HCT116 (cell line): ENCODE data around the gene RXFP3. TPM values are rescaled to one million over a fixed set of nuclear protein-coding genes. Genes with fewer than 3 reads are reported as not detected.

Source experiments
- ATAC-seq: fragments of 200-7000 bp; cut with Tn5 transposase; 2 replicates; pipeline ENCODE4 v1.9.1; 2020; ENCODE audit warnings: mild to moderate bottlenecking, moderate library complexity
- BruUV-seq: library from RNA; stranded (reverse); fragments of 400-500 nt; replicated peaks from 2 replicates; lab custom pipeline; 2021; lab: Mats Ljungman, UMichigan
- CTCF ChIA-PET: fragments of 300-600 bp; sonication (Branson Sonifier 250); formaldehyde crosslinking; loops from one replicate; lab custom pipeline; 2021; ENCODE audit warnings: antibody characterized with exemption; lab: Charles Lee
- POLR2A ChIA-PET: fragments of 300-600, 350-600 bp; sonication (Branson Sonifier 250); formaldehyde crosslinking; loops from one replicate; lab custom pipeline; 2021; ENCODE audit warnings: antibody characterized with exemption; lab: Charles Lee
- RAD21 ChIA-PET, 2 experiments: fragments of 300-600 bp; sonication (Branson Sonifier 250); formaldehyde crosslinking; loops; one replicate each; lab custom pipeline; 2023; ENCODE audit warnings: low total read pairs in 2 of 2; ENCODE audit not compliant: uncharacterized antibody in 2 of 2, unreplicated experiment in 2 of 2, low non-redundant PET in 1 of 2; lab: Charles Lee
- DNase-seq: peaks from one replicate; pipeline ENCODE4 v3.0.0-alpha.2; 2010; ENCODE audit warnings: low read depth, low spot score
- H2AFZ ChIP-seq: fragments of 200-600 bp; shearing (Covaris generic), sonication (generic); 2 replicates; pipeline ENCODE4 v1.6.1; 2017; ENCODE audit warnings: low read depth, mixed run types, mixed read lengths, antibody characterized with exemption, low read length; ENCODE audit not compliant: poor library complexity, severe bottlenecking
- H3K27ac ChIP-seq: 2 replicates; pipeline ENCODE4 v1.5.1; 2012; ENCODE audit warnings: low read depth, low read length
- H3K27me3 ChIP-seq: fragments of 200-600 bp; sonication (generic); 2 replicates; pipeline ENCODE4 v1.6.1; 2016; ENCODE audit warnings: mixed run types, low read length, mixed read lengths; ENCODE audit not compliant: insufficient read depth
- H3K36me3 ChIP-seq, 2 experiments: fragments of 200-500 bp in 1 of 2; fragments of 200-600 bp in 1 of 2; sonication (Bioruptor generic) in 1 of 2; sonication (generic) in 1 of 2; 2 replicates each; pipeline versions ENCODE4 v1.5.1 to v1.6.1; 2014 to 2016; ENCODE audit warnings: low read length in 2 of 2, inconsistent platforms in 1 of 2, mixed read lengths in 1 of 2, mixed run types in 1 of 2; ENCODE audit not compliant: insufficient read depth in 2 of 2, control insufficient read depth in 1 of 2
- H3K4me1 ChIP-seq, 2 experiments: fragments of 200-600 bp in 1 of 2; sonication (generic) in 1 of 2; 2 replicates each; pipeline versions ENCODE4 v1.5.1 to v1.6.1; 2012 to 2017; ENCODE audit warnings: low read length in 2 of 2, inconsistent platforms in 1 of 2, mild to moderate bottlenecking in 1 of 2, mixed read lengths in 1 of 2, mixed run types in 1 of 2, moderate library complexity in 1 of 2; ENCODE audit not compliant: insufficient read depth in 2 of 2, control insufficient read depth in 1 of 2
- H3K4me2 ChIP-seq: fragments of 200-600 bp; sonication (generic); 2 replicates; pipeline ENCODE4 v1.6.1; 2017; ENCODE audit warnings: mixed run types, low read length, mixed read lengths
- H3K4me3 ChIP-seq, 2 experiments: fragments of 200-600 bp in 1 of 2; sonication (generic) in 1 of 2; replicated peaks in 1 of 2; 2 replicates each; pipeline ENCODE4 v1.5.1; 2011 to 2016; ENCODE audit warnings: low read length in 2 of 2, control low read depth in 1 of 2, low read depth in 1 of 2, mild to moderate bottlenecking in 1 of 2, mixed read lengths in 1 of 2, mixed run types in 1 of 2
- H3K79me2 ChIP-seq: fragments of 200-600 bp; sonication (generic); 2 replicates; pipeline ENCODE4 v1.6.1; 2017; ENCODE audit warnings: mild to moderate bottlenecking, mixed run types, low read length, moderate library complexity, mixed read lengths; ENCODE audit not compliant: insufficient read depth
- H3K9ac ChIP-seq: fragments of 200-600 bp; sonication (generic); 2 replicates; pipeline ENCODE4 v1.6.1; 2016; ENCODE audit warnings: low read length, mixed read lengths
- H3K9me2 ChIP-seq: fragments of 200-600 bp; sonication (generic), shearing (Covaris generic); 2 replicates; pipeline ENCODE4 v1.6.1; 2017; ENCODE audit warnings: mixed run types, mild to moderate bottlenecking, moderate library complexity; ENCODE audit not compliant: insufficient read depth
- H3K9me3 ChIP-seq, 2 experiments: fragments of 200-500 bp in 1 of 2; fragments of 200-600 bp in 1 of 2; sonication (Bioruptor generic) in 1 of 2; sonication (generic) in 1 of 2; 2 replicates each; pipeline ENCODE4 v1.6.1; 2014 to 2017; ENCODE audit warnings: low read length in 2 of 2, mixed read lengths in 2 of 2, inconsistent platforms in 1 of 2, low read depth in 1 of 2, mild to moderate bottlenecking in 1 of 2, mixed run types in 1 of 2, moderate library complexity in 1 of 2; ENCODE audit not compliant: control insufficient read depth in 1 of 2, insufficient read depth in 1 of 2
- H4K20me1 ChIP-seq: fragments of 200-600 bp; sonication (generic), shearing (Covaris generic); 2 replicates; pipeline ENCODE4 v1.6.1; 2017; ENCODE audit warnings: mixed run types, mild to moderate bottlenecking, moderate library complexity; ENCODE audit not compliant: insufficient read depth
- EZH2 ChIP-seq: fragments of 200-600 bp; sonication (generic); IDR thresholded peaks from 2 replicates; pipeline ENCODE4 v1.6.1; 2017; ENCODE audit warnings: antibody characterized with exemption, mixed run types
- EZH2phosphoT487 ChIP-seq: fragments of 200-600 bp; IDR thresholded peaks from 2 replicates; pipeline ENCODE4 v1.6.1; 2018; ENCODE audit warnings: antibody characterized with exemption, borderline replicate concordance
- FOSL1 ChIP-seq: IDR thresholded peaks from 2 replicates; pipeline ENCODE4 v1.6.1; 2012; ENCODE audit warnings: low read depth
- POLR2A ChIP-seq: IDR thresholded peaks from 2 replicates; pipeline ENCODE4 v1.7.0; 2011; ENCODE audit warnings: borderline replicate concordance; ENCODE audit not compliant: insufficient read depth, insufficient read length; ENCODE audit errors: extremely low read depth
- POLR2AphosphoS5 ChIP-seq: IDR thresholded peaks from 2 replicates; pipeline ENCODE4 v1.6.1; 2011; ENCODE audit warnings: mild to moderate bottlenecking, low read depth, low read length, moderate library complexity
- SP1 ChIP-seq: IDR thresholded peaks from 2 replicates; pipeline ENCODE4 v1.6.1; 2012; ENCODE audit warnings: low read depth
- SRF ChIP-seq: IDR thresholded peaks from 2 replicates; pipeline ENCODE4 v1.6.1; 2012; ENCODE audit warnings: low read depth
- ZNF274 ChIP-seq: fragments of 200-500 bp; sonication (Bioruptor generic); IDR thresholded peaks from 2 replicates; pipeline ENCODE4 v1.6.1; 2014; ENCODE audit warnings: mild to moderate bottlenecking, low read depth, low read length, inconsistent platforms
- intact Hi-C: fragments of 100-400 bp; cut with micrococcal nuclease; formaldehyde crosslinking; loops from 2 replicates; pipeline ENCODE4 v1.10.0; 2022
- total RNA-seq: library from RNA; stranded (reverse); gene quantifications from one replicate; pipeline ENCODE4 v1.2.1, GENCODE V29; 2021; ENCODE audit not compliant: unreplicated experiment
- TF ChIP-seq, protein P1 (sequence below): IDR thresholded peaks from 2 replicates; pipeline ENCODE4 v1.6.1; 2012
- TF ChIP-seq, protein P2 (sequence below): IDR thresholded peaks from 2 replicates; pipeline ENCODE4 v1.6.1; 2012
- TF ChIP-seq, protein P3 (sequence below): IDR thresholded peaks from 2 replicates; pipeline ENCODE4 v1.6.1; 2012; ENCODE audit warnings: low read depth
- TF ChIP-seq, protein P4 (sequence below): IDR thresholded peaks from 2 replicates; pipeline ENCODE4 v1.6.1; 2011; ENCODE audit warnings: mild to moderate bottlenecking, low read length, moderate library complexity; ENCODE audit not compliant: insufficient replicate concordance; ENCODE audit errors: extremely low read depth

Gene RXFP3
- total RNA-seq, 1 experiment from 2014 or later = not detected

DNA sequence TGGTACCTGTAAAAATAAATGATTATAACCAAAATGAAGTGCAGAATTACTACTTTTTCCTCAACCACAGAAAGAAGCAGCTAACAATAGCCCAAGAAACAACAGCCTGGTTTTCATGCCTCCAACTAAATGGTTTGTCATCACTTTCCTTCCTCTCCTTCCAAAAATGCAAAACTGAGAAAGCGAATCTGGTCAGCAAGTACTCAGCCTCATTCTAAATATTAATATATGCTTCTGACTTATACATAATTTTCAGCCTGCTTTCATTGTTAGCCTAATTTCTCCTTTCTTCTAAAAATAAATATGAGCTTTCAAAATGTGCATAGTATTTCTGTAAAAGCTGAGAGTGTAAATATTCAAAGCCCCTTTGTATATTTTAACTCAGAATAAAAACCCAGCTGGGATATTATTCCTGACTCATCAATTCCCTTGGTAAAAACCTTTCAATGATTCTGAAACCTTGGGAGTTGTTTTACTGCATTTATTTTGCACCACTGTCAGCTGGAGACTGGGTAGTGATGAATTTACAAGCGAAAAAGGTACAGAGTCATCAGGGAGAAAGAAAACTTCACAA, 21.5 kb downstream of the RXFP3 start:
- intact Hi-C loops = no loop called here
- CTCF ChIA-PET = no interaction called here
- H3K9me2 ChIP-seq = no peaks in the 10 kb centered on the region

DNA sequence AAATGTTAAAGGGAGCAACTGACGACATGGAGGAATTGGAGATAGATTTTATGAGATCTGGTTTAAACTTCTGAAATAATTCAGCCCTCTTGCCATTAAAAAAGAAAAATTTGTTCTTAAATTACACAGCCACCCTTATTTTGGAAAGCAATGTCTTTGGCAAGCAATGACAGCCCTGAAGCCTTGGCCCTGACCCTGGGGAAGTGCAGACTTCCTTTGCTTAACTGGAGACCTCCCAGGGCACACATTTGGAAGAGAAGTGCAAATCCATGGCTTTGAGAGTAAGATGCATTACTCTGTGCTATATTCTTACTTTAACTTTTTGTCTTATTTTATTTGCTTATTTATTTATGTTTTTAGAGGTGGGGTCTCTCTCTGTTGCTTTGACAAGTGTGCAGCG, 22.0 kb downstream of the RXFP3 start:
- Histone ChIP-seq H2AFZ (no peak overlapping the region), H3K9ac (no peak overlapping the region), H3K79me2 (no peaks in the 10 kb centered on the region), H4K20me1 (no peaks in the 10 kb centered on the region), H3K27me3 (peaks cover 20% of the 10 kb centered on the region), H3K9me3 (no peaks in the 10 kb centered on the region), H3K4me1 (no peaks in the 10 kb centered on the region), H3K9me2 (no peaks in the 10 kb centered on the region), H3K36me3 (no peaks in the 10 kb centered on the region), H3K27ac (no peak overlapping the region), H3K4me2 (no peak overlapping the region), H3K4me3 (no peak overlapping the region)
- ATAC-seq (no peak), DNase-seq (no peak)
- CTCF ChIA-PET = no interaction called here
- POLR2A ChIA-PET = no interaction called here
- intact Hi-C loops = no loop called here
- RAD21 ChIA-PET = no interaction called here
- BruUV-seq = no TSS peak
- TF ChIP-seq, protein P1, sequence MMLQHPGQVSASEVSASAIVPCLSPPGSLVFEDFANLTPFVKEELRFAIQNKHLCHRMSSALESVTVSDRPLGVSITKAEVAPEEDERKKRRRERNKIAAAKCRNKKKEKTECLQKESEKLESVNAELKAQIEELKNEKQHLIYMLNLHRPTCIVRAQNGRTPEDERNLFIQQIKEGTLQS = no peak
- no peak for TF ChIP-seq FOSL1
- TF ChIP-seq POLR2A = no peak
- TF ChIP-seq, protein P2, sequence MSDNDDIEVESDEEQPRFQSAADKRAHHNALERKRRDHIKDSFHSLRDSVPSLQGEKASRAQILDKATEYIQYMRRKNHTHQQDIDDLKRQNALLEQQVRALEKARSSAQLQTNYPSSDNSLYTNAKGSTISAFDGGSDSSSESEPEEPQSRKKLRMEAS = no peak
- no peak for TF ChIP-seq ZNF274
- TF ChIP-seq, protein P3, sequence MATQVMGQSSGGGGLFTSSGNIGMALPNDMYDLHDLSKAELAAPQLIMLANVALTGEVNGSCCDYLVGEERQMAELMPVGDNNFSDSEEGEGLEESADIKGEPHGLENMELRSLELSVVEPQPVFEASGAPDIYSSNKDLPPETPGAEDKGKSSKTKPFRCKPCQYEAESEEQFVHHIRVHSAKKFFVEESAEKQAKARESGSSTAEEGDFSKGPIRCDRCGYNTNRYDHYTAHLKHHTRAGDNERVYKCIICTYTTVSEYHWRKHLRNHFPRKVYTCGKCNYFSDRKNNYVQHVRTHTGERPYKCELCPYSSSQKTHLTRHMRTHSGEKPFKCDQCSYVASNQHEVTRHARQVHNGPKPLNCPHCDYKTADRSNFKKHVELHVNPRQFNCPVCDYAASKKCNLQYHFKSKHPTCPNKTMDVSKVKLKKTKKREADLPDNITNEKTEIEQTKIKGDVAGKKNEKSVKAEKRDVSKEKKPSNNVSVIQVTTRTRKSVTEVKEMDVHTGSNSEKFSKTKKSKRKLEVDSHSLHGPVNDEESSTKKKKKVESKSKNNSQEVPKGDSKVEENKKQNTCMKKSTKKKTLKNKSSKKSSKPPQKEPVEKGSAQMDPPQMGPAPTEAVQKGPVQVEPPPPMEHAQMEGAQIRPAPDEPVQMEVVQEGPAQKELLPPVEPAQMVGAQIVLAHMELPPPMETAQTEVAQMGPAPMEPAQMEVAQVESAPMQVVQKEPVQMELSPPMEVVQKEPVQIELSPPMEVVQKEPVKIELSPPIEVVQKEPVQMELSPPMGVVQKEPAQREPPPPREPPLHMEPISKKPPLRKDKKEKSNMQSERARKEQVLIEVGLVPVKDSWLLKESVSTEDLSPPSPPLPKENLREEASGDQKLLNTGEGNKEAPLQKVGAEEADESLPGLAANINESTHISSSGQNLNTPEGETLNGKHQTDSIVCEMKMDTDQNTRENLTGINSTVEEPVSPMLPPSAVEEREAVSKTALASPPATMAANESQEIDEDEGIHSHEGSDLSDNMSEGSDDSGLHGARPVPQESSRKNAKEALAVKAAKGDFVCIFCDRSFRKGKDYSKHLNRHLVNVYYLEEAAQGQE = no peak
- no peak for TF ChIP-seq SRF

More for the DNA sequence above, 21.5 kb downstream of the RXFP3 start:
- ATAC-seq = no peak
- Histone ChIP-seq H3K79me2 (no peaks in the 10 kb centered on the region), H3K4me3 (no peak overlapping the region), H3K4me1 (no peaks in the 10 kb centered on the region), H3K9me3 (no peaks in the 10 kb centered on the region), H3K9ac (no peak overlapping the region), H3K4me2 (no peak overlapping the region), H3K27me3 (peaks cover 20% of the 10 kb centered on the region), H2AFZ (no peak overlapping the region), H3K36me3 (no peaks in the 10 kb centered on the region), H3K27ac (no peak overlapping the region), H4K20me1 (no peaks in the 10 kb centered on the region)
- no peak for DNase-seq
- TF ChIP-seq POLR2AphosphoS5 (no peak), ZNF274 (no peak), EZH2phosphoT487 (no peak), EZH2 (no peak), SP1 (no peak)
- TF ChIP-seq, protein P4, sequence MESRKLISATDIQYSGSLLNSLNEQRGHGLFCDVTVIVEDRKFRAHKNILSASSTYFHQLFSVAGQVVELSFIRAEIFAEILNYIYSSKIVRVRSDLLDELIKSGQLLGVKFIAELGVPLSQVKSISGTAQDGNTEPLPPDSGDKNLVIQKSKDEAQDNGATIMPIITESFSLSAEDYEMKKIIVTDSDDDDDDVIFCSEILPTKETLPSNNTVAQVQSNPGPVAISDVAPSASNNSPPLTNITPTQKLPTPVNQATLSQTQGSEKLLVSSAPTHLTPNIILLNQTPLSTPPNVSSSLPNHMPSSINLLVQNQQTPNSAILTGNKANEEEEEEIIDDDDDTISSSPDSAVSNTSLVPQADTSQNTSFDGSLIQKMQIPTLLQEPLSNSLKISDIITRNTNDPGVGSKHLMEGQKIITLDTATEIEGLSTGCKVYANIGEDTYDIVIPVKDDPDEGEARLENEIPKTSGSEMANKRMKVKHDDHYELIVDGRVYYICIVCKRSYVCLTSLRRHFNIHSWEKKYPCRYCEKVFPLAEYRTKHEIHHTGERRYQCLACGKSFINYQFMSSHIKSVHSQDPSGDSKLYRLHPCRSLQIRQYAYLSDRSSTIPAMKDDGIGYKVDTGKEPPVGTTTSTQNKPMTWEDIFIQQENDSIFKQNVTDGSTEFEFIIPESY = no peak
- TF ChIP-seq, protein P1 = no peak
- ChIA-PET RAD21 (no interaction called here), POLR2A (no interaction called here)
- BruUV-seq = no TSS peak
